ENCODE results near the gene CEP131.
"Not testable (repeated sequence)": the region's sequence is repeated elsewhere in the genome, so short reads cannot be mapped to it uniquely, and the experiment has no call there.

The CEP131 gene

DNA sequence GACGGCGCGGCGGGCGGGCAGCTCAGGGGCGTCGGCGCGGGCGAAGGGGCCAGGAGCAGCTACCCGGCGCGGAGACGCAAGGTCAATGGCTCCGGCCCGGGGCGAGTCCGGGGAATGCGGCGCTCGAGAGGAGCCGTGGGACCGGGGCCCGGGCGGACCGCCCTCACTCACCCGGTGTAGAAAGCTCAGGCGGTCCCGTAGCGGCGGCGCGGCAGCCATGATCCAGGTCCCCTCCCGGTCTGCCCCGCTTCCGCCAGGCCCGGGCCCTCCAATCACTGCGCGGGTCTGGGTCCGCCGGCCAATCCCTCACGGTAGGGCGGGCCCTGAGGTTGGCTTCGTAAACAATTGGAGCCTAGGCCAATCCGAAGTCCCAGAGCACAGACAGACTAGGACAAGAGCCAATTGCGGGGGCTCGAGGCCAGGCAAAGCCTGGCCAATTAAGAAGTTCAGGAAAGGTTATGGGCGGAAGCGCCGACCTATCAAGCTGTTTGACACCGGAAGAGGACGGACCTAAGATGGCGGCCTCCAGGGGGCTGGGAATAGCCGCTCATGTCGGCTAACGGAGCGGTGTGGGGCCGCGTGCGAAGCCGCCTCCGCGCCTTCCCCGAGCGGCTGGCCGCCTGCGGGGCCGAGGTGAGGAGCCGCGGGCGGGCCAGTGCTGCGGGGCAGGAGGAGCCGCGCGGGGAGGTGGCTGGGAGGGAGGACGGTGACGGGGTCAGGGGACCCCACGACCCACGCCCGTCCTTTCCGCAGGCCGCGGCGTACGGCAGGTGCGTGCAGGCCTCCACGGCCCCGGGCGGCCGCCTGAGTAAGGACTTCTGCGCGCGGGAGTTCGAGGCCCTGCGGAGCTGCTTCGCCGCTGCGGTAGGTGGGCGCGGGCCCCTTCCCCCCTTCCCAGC lies 16.3 kb upstream of the CEP131 start, which contains the start of the genes NDUFAF8 and TEPSIN:
TSS of gene NDUFAF8 (plus strand) at position 504 of the 899 bp plus-strand sequence. CDS start at position 550, 46 bp downstream.
TSS of gene TEPSIN (minus strand) at position 241 of the 899 bp plus-strand sequence. CDS start at position 219, 22 bp downstream.
- DNase-seq (ENCODE audit: low spot score) = peak; percentile 100

DNA sequence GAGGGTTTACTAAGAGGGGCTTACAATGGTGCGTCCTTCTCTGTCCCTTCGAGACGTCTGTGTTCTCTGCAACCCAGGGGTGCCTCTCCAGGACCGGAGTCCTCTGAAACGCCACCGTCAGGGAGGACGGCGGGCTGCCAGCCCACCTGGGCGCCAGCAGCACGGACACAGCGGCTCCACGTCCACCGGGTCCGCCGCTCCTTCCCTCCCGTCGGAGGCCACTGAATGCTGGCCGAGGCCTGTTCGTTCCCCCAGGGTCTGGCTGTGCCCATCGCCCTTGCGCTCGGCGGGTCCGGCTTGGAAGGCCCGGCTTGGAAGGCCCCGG lies 15.7 kb upstream of the CEP131 start:
- no peak for DNase-seq (ENCODE audit: low spot score)

DNA sequence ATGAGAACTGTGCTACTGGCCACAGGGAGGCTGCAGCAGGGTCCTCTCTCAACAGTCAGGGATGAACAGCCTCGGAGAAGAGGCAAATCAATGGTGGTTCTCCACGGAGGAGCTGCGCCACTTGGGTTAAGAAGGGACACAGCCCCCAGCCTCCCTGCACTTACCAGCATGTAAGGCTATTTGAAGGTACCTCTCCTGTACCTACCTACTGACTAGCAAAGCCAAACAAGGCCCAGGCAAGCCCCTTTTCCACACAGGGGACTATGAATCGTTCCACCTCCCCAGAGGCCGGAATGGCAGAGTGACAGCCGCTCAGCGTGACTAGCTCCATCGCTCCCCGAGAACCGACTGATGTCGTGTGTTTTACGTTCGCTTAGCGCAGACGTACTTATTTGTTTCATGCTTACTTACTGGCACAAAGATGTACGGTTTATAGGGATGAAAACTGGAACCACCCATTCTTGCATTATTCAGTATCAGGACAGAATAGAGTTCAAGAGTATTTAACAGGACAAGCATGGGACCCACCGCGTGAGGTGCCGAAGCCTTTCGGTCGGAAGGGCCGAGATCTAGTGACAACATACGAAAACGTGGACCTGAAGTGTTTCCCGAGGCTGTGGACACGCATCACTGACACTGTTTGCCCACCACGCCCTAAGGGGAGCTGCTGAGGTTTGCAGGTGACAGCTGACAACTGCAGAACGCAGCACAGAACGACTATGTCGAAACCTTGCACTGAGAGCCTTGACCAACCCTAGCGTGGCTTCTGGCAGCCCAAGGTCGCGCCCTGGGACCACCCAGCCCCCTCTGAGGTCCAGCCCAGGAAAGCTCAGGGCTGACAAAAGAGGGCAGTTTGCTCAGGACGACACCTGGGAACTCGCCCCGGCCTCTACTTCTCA lies 15.1 kb upstream of the CEP131 start:
- no peak for DNase-seq (ENCODE audit: low spot score)

DNA sequence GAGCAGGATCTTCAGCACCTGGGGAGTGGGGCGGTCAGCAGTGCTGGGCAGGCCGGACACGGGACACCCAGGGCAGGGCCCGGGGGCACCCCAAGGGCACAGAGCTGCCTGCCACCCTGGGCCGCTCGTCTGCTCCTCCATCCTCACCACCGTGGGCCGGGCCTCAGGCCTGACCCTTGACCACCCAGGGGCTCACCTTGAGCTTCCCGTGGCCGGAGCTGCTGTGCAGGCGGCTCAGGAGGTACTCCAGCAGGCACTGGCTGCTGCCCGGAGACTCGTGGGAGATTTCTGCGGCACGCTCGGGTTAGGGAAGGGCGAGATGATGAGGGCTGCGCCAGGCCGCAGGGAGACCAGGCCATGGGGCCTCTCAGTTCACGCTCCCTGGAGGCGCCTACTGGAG lies 14.0 kb upstream of the CEP131 start:
- DNase-seq (ENCODE audit: low spot score) = no peak

DNA sequence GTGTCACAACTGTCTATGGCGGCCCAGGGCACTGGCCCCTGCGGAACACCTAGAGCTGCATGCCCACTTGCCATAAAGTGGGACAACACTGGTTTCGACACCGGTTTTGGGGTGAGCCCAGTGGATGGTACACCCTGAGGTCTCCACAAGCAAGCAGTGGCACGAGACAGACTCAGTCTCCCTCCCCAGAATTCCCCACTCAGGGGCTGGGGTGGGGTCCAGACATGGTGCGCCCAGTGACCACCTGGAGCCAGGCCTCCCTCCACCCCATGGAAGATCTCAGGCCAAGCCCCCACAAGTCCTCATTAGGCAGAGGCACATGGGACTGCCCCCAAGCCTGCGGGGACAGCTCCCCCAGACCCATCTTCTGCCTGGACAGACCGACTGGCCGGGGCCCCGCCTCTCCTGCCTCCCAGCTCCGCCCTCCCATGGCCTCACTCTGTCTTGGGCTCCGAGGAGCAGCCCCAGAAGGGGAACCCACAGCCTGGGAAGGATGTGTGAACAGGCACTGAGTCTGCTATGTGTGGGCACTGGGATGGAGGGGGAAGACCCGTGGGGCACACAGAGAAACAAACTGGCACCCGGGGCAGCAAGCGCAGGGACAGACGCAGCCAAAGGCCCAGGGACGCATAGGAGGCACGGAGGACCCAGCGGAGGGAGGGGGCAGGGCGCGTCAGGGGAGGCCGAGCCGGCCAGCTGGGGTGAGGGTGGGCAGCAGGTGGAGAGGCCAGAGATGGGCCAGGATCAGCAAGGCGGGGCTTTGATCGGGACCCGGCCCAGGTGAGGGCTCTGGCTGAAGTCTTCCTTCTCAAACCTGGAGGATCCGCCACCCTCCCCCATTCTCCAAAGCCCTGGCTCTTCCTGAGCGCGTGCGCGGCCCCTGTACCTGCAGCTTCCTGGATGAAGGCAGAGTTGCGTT lies 13.3 kb upstream of the CEP131 start:
- no peak for DNase-seq (ENCODE audit: low spot score)

DNA sequence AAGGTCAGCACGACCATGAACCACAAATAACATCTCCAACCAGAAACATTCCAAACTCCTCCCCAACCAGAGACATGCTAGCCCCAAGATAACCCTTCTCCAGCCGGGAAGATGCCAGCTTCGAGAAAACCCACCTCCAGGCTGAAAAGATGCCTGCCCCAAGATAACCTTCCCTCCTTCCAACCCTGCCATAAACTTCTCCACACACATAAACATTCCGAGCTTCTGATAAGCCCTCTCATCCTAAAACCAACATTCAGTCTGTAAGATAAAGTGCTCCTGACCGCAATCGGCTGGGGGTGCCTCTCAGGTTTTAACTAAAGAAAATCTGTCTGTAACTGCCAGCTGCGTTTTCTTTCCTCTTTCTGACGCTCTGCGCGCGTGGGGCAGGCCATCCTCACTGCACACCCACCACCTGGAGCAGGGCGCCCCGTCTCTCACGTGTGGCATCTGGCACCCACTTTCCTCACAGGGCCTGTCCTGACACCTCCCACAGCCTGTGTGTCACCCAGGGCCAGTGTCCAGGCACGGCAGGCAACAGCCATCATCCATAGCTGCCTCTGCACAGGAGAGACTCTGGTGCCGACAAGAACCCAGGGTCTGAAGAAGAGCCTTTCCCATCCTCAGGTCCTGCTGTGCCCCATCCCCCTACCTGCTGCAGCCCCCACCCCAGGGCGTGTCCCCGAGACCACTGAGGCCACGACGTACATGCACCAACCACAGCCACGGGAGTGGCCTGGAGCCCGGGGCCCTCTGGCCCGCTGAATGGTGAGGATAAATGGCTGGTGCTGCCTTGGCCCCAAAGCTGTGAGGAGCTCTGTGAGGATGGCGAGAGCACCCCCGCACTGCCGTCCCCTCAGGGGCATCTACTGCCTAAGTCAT lies 12.4 kb upstream of the CEP131 start:
- no peak for DNase-seq (ENCODE audit: low spot score)

DNA sequence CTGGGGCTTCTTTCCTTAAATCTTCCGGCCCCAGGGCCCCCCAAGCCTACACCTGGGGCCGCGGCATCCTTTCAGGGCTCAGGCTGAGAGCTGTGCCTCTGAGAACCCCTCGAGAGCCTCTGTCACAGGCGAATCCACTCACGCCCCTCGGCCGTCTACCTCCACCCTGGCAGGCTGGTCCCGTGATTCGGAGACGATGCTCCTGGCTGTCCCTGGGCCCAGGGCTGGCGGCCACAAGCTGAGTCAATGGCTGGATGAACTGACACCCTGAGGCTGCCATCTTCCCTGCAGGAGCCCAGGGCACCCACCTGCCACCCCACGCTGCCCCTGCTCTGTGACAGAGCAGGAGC lies 11.7 kb upstream of the CEP131 start:
- DNase-seq (ENCODE audit: low spot score) = no peak

DNA sequence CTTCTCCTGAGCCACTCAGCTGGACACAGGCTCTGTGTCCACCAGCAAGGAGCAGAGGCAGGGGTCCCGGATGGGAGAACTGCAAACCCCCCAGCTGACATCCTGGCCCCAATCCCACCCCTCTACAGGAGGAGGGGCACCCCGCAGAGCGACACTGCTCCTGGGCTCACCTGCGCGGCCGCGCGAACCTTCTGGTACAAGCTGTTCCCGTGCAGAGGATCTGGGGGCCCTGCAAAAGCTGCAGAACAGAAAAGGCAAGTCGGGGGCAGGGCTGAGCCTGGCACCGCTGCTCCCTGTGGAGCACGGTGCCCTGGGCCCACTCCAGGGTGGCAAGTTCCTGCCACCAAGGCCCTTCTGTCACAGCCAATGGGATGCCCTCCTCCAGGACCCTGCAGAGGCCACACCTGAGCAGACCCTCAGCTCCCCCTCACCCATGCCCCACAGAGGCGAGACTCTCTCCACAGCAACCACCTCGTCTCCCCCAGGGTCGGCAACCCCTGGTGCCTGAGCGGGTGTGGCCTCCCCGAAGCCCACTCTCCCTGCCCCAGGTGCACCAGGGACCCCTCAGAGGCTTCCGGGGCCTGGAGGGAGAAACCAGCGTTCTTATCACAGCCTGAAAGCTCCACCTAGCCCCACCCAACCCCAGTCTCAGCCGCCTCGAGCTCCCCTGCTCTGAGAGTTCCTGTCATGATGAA lies 11.2 kb upstream of the CEP131 start:
- DNase-seq (ENCODE audit: low spot score) = no peak

DNA sequence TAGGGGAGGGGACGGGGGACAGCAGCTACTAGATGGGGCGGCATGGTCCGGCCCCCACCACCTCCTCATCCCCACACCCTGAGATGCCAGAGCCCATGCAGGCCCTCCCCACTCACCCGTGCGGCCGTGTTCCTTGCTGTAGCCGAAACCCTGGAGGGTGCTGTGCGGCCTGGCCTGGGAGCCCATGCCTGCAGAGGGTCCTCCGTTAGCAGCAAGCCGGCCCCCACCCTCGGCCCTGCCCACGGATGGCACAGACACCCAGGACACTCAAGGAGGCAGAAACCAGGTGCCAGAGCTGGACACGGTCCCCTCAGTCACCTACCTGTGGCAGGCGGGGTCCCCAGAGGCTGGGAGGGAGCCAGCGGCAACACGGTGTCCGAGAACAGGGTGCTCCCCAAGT lies 10.6 kb upstream of the CEP131 start:
- DNase-seq (ENCODE audit: low spot score) = no peak

DNA sequence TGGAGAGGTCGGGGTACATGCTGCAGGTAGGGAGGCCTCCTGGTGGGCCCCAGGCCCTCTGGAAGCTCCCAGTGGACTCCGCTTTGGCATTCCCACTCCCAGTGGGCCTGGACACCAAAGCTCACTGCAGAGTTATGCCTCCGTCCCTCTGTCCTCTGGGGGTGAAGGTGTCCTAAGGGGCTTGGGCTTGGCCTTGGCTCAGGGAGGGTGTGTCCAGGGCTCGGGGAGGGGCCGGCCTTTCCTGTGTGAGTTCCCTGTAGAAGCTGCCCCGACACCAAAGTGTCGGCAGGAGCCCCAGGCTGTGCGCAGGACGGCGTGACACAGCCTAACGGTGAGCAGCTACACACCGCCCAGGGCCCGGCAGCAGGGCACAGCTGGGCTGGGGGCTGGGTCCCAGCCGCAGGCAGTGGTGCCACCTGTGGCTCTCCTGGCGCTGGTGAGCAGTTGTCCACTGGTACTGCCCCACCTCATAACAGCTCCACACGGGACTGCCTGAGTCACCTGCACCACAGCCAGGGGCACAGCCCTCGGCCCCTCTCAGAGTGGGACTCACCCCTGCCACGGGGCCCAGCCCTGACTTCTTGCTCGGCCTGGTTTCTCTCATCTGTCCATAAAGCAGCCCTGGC lies 10.0 kb upstream of the CEP131 start:
- DNase-seq (ENCODE audit: low spot score) = no peak

DNA sequence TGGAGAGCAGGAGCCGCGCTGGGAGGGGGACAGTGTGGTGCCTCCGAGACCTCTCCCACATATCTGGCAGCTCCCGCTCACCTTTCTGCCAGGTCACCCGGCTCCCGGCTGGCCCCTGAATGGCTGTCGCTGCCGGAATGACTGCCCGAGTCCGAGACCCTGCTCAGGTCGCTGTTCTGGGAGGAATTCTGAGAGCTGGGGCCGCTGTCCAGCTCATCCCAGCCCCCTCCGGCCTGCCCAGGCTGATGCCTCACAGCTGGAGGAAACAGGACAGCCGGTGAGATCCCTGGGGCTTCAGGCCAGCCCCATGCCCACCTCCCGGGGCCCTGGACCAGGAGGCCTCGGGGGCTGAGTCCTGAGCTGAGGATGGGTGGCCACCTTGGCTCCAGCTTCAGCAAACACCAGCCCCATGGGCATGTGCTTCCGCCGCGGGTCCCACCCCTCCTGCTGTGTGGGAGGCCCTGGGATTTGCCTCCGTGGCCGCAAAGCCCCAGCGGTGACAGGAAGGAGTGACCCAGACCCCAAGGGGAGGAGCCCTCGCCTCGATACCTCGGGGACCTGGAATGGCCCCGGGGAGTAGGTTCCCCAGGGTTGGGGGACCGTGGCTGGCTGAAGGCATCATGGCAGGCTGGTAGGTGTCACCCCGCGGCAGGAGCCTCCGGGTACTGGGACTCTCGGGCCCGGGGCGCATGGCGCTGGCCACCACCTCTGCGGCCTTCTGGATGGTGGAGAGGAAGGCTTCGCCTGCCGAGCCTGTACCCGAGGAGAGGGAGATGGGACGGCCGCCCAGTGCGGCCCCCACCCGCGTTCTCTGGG lies 9.2 kb upstream of the CEP131 start:
- DNase-seq (ENCODE audit: low spot score) = no peak

DNA sequence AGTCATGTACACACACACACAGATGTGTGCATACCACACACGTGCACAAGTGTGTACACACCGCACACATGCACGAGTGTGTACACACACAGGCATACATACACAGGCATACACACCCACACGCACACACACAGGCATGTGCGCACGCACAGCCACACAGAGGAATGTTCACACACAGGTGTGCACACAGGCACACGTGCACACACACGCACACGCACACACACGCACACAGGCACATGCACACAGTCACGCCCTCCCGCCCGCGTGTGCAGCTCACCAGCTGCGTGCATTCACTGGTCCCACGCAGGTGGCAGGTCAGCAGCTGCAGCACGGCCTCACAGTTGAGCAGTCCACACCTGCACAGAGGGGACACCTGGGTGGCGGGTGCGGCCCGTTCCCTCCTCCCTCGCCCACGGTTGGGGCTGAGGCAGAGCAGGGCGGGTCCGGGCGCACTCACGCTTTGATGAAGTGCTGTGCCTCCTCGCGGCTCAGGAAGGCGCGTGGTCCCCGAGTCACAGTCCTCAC lies 8.4 kb upstream of the CEP131 start:
- no peak for DNase-seq (ENCODE audit: low spot score)

DNA sequence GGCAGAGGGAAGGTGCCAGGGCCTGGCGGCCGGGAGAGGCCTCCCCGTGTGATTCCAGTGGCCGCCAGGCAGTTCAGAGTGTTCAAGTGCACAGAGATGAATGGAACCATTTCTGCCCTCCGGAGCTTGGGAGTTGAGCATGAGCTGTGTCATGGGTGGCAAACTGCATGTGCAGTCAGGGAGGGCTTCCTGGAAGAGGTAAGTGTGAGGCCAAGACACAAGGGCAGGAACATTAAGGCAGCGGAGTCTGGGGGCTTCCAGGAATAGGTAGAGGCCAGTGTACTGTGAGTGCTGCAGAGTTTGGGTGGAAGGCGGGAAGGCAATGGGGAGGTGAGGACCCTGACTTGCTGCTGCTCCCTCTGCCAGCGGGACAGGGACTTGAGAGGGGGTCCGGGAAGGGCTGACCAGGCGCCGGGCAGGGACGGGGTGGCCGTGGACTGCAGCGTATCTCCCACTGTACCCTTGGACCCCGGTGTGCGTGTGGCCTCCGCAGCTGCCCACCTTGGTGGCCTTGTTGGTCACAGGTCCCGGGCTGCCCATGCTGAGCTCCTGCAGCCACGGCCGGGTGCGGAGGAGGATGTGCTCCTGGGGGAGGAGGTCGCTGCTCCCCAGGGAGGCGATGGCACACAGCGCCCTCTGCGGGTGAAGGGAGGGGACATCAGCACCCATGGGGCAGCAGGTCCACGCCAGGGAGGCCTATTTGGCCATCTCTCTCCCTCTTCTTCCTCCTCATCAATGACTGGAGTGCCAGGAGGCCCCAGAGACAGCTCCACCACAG lies 7.5 kb upstream of the CEP131 start:
- DNase-seq (ENCODE audit: low spot score) = no peak

DNA sequence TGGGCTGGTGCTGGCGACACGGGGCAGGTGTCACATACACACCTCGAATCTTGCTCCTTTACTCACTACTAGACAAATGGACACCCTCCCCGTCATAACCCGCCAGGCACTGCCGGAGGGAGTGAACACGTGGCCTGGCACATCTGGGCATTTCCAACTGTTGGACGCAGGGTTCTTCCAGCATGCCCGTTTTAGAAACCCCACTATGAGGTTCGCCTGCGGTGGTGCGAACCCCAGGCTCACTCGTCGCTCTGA lies 6.8 kb upstream of the CEP131 start:
- no peak for DNase-seq (ENCODE audit: low spot score)

DNA sequence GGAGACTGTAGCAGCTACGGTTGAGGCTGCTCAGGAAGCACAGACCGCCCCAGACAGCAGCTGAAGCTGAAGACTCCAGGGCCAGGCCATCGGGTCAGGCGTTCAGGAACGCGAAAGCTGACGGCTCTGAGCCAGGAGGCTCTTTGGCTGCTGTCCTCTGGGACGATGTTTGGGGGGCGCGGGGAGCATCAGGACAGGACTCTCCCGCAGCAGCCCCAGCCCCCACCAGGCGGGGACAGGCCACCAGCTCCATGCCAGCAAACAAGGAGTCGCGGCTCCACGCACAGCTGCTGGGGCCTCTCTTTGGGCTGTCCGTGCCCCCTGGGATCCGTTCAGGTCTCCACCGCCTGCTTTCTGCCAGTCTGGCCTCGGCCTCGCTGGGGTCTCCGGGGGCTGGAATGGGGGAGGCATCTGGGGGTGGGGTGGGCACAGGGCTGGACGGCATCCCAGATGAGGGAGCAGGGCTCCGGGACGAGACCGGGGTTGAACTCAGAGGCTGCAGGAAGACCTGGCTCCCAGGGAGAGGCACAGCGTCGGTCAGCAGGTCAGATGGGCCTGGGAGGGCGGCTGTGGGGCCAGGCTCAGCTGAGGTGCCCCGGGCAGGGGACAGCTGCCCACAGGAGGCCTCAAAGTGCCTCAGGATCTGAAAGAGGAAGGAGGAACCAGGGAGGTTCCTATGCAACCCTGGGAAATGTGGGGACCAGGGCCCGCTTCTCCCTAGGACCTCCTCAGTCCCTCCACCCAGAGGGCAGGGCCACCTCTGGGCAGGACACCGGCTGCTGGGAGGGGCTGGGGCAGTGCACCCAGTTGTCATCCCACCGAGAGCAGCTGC lies 6.3 kb upstream of the CEP131 start:
- DNase-seq (ENCODE audit: low spot score) = no peak

DNA sequence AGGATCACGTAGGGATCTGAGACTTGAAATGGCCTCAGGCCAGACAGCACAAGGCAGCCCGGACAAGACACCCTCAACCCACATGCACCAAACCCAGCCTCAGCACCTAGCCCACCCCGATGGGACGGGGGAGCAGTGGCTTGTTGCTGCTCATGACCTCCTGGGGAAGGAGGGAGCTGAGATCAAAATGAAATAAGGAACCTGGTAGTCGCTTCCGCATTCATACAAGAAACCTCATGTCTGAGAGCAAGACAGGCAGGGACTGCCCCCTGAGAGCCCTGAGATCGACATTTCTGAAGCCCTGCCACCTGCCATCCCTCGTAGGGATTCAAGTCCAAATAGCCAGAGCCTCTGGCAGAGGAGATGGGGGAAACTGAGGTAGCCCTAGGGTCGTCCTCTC lies 5.7 kb upstream of the CEP131 start:
- DNase-seq (ENCODE audit: low spot score) = no peak

DNA sequence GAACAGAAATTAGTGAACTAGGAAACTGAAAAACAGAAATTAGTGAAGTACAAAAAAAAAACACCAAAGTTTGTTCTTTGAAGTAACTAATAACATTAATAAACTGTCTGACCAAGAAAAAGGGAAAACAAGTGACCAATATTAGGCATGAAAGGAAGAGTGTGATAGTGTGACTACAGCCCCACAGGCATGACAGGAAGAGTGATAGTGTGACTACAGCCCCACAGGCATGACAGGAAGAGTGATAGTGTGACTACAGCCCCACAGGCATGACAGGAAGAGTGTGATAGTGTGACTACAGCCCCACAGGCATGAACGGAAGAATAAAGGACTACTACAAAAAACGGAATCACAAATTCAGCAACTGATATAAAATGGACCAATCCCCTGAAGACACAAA lies 4.9 kb upstream of the CEP131 start:
- not testable (repeated sequence) for DNase-seq (ENCODE audit: low spot score)
